HG03521 (cell line): ENCODE data around the gene GLP2R.
"Not testable (repeated sequence)": the region's sequence is repeated elsewhere in the genome, so short reads cannot be mapped to it uniquely, and the experiment has no call there.

Experiments used
- ATAC-seq: cut with Tn5 transposase; IDR thresholded peaks from one replicate; pipeline ENCODE4 v1.9.1; 2021; ENCODE audit warnings: mild to moderate bottlenecking, moderate library complexity; ENCODE audit not compliant: unreplicated experiment

The GLP2R gene, protein sequence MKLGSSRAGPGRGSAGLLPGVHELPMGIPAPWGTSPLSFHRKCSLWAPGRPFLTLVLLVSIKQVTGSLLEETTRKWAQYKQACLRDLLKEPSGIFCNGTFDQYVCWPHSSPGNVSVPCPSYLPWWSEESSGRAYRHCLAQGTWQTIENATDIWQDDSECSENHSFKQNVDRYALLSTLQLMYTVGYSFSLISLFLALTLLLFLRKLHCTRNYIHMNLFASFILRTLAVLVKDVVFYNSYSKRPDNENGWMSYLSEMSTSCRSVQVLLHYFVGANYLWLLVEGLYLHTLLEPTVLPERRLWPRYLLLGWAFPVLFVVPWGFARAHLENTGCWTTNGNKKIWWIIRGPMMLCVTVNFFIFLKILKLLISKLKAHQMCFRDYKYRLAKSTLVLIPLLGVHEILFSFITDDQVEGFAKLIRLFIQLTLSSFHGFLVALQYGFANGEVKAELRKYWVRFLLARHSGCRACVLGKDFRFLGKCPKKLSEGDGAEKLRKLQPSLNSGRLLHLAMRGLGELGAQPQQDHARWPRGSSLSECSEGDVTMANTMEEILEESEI

DNA sequence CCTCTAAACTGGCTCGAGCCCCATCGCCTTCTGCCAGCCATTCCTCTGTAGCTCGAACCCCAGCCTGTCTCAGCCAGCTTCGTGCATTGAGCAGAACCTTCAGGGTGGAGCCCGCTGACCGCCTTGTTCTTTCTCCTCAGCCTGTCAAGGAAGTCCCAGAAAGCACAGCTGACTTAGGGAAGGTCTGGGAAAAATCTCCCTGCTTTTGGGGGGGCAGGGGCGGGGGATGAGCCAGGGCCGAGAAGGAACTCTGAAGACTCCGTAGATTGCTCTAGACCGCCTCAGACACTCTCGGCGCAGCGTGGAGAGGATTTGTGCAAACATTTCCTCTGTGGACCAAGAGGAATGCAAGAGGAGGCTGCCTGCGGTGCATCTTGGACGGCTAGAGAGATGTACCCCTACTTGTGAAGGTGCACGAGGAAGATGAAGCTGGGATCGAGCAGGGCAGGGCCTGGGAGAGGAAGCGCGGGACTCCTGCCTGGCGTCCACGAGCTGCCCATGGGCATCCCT lies at the start of gene GLP2R:
Gene GLP2R (plus strand): TSS at position 284 of the 510 bp plus-strand sequence. CDS start 140 bp downstream, at position 424.
- no peak for ATAC-seq

- ATAC-seq: no peak
These were observed 48.8 kb upstream of the GLP2R start for GRCh38 chr17:9776911-9777310.

GRCh38 chr17:9780552-9780951 lies 45.2 kb upstream of the GLP2R start:
- no peak for ATAC-seq

- ATAC-seq: no peak
These were observed 42.7 kb upstream of the GLP2R start for GRCh38 chr17:9783050-9783449.

DNA sequence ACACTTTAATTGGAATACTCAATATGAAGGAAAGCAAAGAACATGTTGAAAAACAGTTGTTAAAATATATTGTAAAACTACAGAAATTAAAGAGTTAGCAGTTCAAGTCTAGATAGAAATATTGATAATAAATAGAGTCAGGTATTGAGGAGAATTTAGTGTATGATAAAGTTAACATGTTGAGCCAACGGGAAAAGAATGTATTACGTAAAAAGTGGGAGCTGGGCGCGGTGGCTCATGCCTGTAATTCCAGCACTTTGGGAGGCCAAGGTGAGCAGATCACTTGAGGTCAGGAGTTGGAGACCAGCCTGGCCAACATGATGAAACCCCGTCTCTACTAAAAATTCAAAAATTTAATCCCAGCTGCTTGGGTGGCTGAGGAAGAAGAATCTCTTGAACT lies 42.3 kb upstream of the GLP2R start:
- ATAC-seq: not testable (repeated sequence)

DNA sequence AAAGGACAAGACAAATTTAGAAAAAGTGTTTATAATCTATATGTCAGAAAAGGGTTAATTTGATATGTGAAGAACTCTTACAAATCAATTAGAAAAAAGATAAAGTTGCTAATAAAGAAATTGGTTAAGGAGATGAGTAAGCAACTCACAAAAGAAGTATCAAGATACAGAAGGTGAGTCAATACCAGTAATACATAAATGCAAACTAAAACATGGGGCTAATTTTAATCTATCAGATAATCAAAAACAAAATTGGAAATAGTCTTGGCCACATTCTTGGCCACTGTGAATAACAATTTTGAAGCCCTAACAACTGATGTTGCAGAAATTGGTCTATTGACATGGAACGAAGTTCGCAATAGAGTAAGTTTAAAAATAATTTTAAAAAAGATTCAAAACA lies 41.2 kb upstream of the GLP2R start:
- ATAC-seq: no peak

- no peak for ATAC-seq
These were observed 37.1 kb upstream of the GLP2R start for GRCh38 chr17:9788601-9789000.

GRCh38 chr17:9790316-9790715 lies 35.4 kb upstream of the GLP2R start:
- no peak for ATAC-seq

DNA sequence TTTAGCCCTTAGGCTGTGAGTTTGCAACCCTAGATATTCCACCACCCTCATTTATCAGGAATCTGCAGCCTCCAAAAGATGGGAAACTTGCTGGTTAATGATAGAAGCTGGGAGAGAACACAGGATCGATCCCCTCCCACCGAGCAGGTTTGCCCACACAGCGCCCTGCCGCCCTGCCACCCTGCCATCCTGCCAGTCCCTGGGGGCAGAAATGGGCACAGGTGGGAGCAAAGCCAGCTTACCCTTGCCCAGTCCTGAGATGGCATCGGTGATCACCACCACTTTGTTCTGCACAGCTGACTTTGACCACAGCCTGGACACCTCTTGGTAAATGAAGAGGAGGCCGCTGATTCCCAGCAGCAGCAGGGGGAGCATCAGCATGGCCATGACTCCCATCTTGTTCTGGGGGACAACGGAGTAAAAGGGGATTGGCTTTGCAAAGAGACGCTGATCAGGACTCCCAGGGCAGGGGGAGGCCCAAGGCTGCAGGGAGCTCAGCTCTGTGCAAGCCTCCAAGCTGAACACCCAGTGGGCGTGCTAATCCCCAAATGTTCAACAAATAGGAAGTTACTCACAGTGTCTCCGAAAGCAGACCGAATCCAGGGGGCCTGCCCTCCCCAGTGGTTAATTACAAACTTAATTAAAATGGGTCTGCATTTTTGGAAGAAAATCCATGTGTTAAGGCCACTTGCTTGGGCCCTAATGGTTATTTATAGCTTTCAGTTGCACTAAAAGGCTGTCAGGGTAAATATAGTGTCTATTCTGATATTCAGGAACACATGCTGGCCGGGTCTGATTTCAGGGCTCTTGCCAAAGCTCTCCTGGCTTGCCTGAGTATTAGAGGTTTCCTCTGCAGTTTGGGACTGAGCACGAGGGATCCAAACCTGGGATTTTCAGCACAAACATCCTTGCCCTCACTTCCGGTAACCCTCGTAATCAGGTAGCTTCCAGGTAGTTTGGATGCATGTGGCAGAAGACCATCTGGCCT lies 34.5 kb upstream of the GLP2R start, which contains the start of gene DHRS7C:
Gene DHRS7C (minus strand): TSS at position 704 of the 988 bp plus-strand sequence. CDS start 308 bp downstream, at position 396.
- ATAC-seq: no peak

GRCh38 chr17:9792181-9792840 lies 33.4 kb upstream of the GLP2R start:
- ATAC-seq: no peak

DNA sequence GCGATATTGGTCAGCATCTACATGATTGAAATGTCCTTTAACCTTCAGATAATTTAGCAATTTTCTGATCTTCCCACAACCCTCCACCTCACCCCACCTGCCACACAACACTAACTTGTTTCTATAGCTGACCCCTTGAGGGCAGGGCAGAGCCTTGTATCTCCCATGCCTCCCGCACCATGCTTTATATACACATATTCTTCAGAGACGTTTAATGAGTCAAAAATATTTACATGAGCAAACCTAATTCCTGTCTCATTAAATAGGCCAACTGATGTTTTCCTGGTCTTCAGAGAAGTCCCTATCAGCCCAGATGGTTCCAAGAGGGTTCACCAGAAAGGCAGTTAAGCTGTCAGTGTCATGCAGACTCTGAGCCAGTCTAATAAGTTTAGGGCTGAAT lies 27.7 kb upstream of the GLP2R start:
- no peak for ATAC-seq

- ATAC-seq: no peak
These were observed 27.0 kb upstream of the GLP2R start for GRCh38 chr17:9798724-9799123.

DNA sequence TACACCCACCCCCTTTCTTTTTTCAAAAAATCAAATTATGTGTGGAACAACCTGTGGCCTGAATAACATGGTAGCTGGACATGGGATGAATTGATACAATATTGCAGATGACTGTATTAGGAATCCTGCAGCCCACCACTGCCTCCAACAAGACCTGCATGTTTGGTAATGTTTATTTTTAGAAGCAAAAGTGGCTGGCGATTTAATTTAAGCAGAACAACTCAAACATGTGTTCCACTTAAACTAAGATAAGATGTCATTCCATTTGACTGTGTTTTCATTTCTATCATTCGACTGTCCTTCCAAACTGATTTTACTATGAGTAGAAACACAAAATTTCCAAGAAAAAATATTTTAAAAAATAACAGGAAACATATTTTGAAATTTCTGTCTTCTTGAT lies 24.2 kb upstream of the GLP2R start:
- no peak for ATAC-seq

- ATAC-seq: no peak
These were observed 23.4 kb upstream of the GLP2R start for GRCh38 chr17:9802294-9802693.

GRCh38 chr17:9802697-9803096 lies 23.0 kb upstream of the GLP2R start:
- ATAC-seq: no peak

- no peak for ATAC-seq
These were observed 20.0 kb upstream of the GLP2R start for GRCh38 chr17:9805769-9806168.

DNA sequence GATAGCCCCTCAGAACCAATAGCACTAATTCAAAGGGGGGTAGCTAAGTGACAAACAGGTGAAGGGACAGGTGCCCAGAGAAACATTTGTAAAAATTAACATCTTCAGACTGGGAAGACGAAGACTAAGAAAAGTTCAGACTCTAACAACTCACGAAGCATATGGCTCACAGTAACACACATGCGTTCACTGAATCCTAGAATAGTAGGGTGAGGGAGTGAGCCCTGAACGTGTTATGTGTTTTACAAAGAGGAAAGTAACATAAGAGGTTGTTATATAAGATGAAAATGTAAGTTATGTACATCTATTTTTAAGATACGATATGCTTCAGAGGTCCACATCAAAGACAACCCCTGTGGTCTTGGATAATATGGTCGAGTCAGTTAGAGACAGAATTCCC lies 19.0 kb upstream of the GLP2R start:
- ATAC-seq: no peak

DNA sequence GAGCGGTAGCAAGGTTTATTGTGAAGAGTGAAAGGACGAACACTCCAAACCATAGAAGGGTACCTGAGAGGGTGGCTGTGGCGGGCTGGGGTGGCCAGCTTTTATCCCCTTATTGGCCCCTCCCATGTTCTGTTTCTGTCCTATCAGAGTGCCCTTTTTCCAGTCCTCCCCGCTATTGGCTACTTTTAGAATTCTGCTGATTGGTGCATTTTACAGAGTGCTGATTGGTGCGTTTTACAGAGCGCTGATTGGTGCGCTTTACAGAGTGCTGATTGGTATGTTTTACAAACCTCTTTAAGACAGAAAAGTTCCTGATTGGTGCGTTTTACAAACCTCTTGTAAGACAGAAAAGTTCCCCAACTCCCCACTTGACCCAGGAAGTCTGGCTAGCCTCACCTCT lies 16.3 kb upstream of the GLP2R start:
- no peak for ATAC-seq

DNA sequence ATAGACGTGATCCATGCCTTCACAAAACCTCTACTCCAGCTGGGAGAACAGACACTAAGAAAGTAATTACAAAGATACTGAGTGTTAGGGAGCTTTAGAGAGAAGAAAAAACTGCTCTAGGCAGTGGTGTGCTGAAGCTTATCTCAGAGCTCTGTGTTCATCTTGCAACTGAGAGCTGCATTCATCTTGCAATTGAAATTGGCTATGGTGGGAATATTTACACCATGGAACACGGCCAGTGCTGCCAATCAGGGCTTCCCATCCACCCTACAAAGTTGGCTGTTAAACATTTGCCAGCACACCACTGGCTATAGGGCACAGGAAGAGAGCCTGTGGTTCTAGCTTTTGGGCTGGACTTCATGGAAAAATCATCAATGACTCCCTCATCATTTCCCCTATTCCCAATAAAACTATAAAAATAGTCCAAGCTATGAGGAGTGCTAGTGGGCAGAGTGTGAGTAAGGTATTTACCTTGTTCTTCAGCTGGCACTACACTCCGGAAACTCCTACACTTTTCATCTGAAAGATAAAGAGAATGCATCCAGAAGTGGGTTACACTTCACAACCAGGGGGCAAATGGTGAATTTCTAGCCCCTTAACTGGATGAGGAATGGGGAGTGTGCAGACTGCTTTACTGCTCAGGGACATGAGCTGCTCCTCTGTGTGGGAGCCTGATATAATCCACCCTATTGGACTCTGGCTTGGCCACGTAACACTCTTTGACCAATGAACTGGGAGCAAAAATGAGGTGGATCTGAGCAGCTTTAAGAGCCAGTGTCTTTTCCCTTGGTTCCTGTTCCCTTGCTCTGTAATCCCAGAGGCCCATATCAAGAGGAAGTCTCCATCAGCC lies 15.4 kb upstream of the GLP2R start:
- ATAC-seq: no peak

- ATAC-seq: no peak
These were observed 14.6 kb upstream of the GLP2R start for GRCh38 chr17:9811086-9811485.
